Liver (tissue), 9 donors: Measurements from ENCODE around the gene PFKFB3. TPM values are rescaled to one million over a fixed set of nuclear protein-coding genes. Genes with fewer than 3 reads are reported as not detected.

ENCODE experiments used
- DNase-seq: peaks from one replicate; pipeline ENCODE4 v3.0.0-alpha.2; 2017; ENCODE audit warnings: low spot score
- H3K27ac ChIP-seq, 2 donors: one replicate each; pipeline ENCODE4 v1.7.0; 2013; ENCODE audit warnings: inconsistent platforms in 2 of 2, low read length in 2 of 2, control low read depth in 1 of 2, low read depth in 1 of 2, mild to moderate bottlenecking in 1 of 2
- H3K27me3 ChIP-seq, 4 donors: one replicate each; pipeline versions ENCODE4 v1.6.1 to v1.7.0; 2013; ENCODE audit warnings: low read length in 3 of 4, inconsistent platforms in 1 of 4, mild to moderate bottlenecking in 1 of 4, moderate library complexity in 1 of 4; ENCODE audit not compliant: control insufficient read depth in 4 of 4, insufficient read depth in 4 of 4
- H3K36me3 ChIP-seq, 4 donors: one replicate each; pipeline versions ENCODE4 v1.6.1 to v1.7.0; 2013; ENCODE audit warnings: low read length in 3 of 4, mild to moderate bottlenecking in 3 of 4, low read depth in 1 of 4, moderate library complexity in 1 of 4; ENCODE audit not compliant: control insufficient read depth in 4 of 4, insufficient read depth in 3 of 4
- H3K4me1 ChIP-seq, 4 donors: one replicate each; pipeline versions ENCODE4 v1.6.1 to v1.7.0; 2013; ENCODE audit warnings: low read length in 3 of 4, mild to moderate bottlenecking in 3 of 4, moderate library complexity in 1 of 4; ENCODE audit not compliant: control insufficient read depth in 4 of 4, insufficient read depth in 4 of 4
- H3K4me3 ChIP-seq, 3 donors: one replicate each; pipeline versions ENCODE4 v1.6.1 to v1.7.0; 2013; ENCODE audit warnings: low read length in 3 of 3, control low read depth in 1 of 3, low read depth in 1 of 3, mild to moderate bottlenecking in 1 of 3
- H3K9ac ChIP-seq, 2 donors: one replicate each; pipeline ENCODE4 v1.7.0; 2013; ENCODE audit warnings: low read length in 2 of 2, mild to moderate bottlenecking in 2 of 2, moderate library complexity in 2 of 2, control low read depth in 1 of 2, low read depth in 1 of 2
- H3K9me3 ChIP-seq, 4 donors: one replicate each; pipeline versions ENCODE4 v1.6.1 to v1.7.0; 2013; ENCODE audit warnings: low read length in 3 of 4; ENCODE audit not compliant: control insufficient read depth in 4 of 4
- EGR1 ChIP-seq, 2 donors: IDR thresholded peaks; 2 replicates each; pipeline ENCODE4 v1.6.1; 2016 to 2018; ENCODE audit warnings: antibody characterized with exemption in 2 of 2, low read depth in 2 of 2
- FOXA1 ChIP-seq: IDR thresholded peaks from 2 replicates; pipeline ENCODE4 v1.6.1; 2016; ENCODE audit warnings: antibody characterized with exemption
- FOXA2 ChIP-seq: IDR thresholded peaks from 2 replicates; pipeline ENCODE4 v1.6.1; 2016; ENCODE audit warnings: antibody characterized with exemption
- GABPA ChIP-seq, 2 donors: IDR thresholded peaks in 1 of 2; conservative IDR thresholded peaks in 1 of 2; 2 replicates each; pipeline ENCODE4 v1.6.1; 2016; ENCODE audit warnings: antibody characterized with exemption in 2 of 2, mild to moderate bottlenecking in 1 of 2, moderate library complexity in 1 of 2
- HNF4A ChIP-seq, 2 donors: conservative IDR thresholded peaks; 2 replicates each; pipeline ENCODE4 v1.6.1; 2016; ENCODE audit warnings: antibody characterized with exemption in 2 of 2, mild to moderate bottlenecking in 2 of 2
- HNF4G ChIP-seq: IDR thresholded peaks from 2 replicates; pipeline ENCODE4 v1.6.1; 2016; ENCODE audit warnings: antibody characterized with exemption
- JUND ChIP-seq, 2 donors: IDR thresholded peaks; 2 replicates each; pipeline ENCODE4 v1.6.1; 2016; ENCODE audit warnings: antibody characterized with exemption in 2 of 2
- MAX ChIP-seq: IDR thresholded peaks from 2 replicates; pipeline ENCODE4 v1.6.1; 2016; ENCODE audit warnings: antibody characterized with exemption
- NR2F2 ChIP-seq: IDR thresholded peaks from 2 replicates; pipeline ENCODE4 v1.6.1; 2016; ENCODE audit warnings: antibody characterized with exemption
- RAD21 ChIP-seq, 2 donors: IDR thresholded peaks; 2 replicates each; pipeline ENCODE4 v1.6.1; 2016; ENCODE audit warnings: antibody characterized with exemption in 2 of 2, mild to moderate bottlenecking in 2 of 2
- REST ChIP-seq: IDR thresholded peaks from 2 replicates; pipeline ENCODE4 v1.6.1; 2016; ENCODE audit warnings: antibody characterized with exemption, mild to moderate bottlenecking
- RXRA ChIP-seq, 2 donors: IDR thresholded peaks; 2 replicates each; pipeline ENCODE4 v1.6.1; 2017 to 2018; ENCODE audit warnings: antibody characterized with exemption in 2 of 2, mild to moderate bottlenecking in 1 of 2
- SP1 ChIP-seq: IDR thresholded peaks from 2 replicates; pipeline ENCODE4 v1.6.1; 2018; ENCODE audit warnings: antibody characterized with exemption, mild to moderate bottlenecking
- TAF1 ChIP-seq: conservative IDR thresholded peaks from 2 replicates; pipeline ENCODE4 v1.6.1; 2016; ENCODE audit warnings: antibody characterized with exemption, mild to moderate bottlenecking
- YY1 ChIP-seq: IDR thresholded peaks from 2 replicates; pipeline ENCODE4 v1.6.1; 2016; ENCODE audit warnings: antibody characterized with exemption, mild to moderate bottlenecking
- ZBTB33 ChIP-seq: IDR thresholded peaks from 2 replicates; pipeline ENCODE4 v1.6.1; 2016; ENCODE audit warnings: antibody characterized with exemption
- WGBS: extraction: QIAGEN DNeasy Blood & Tissue Kit; methylation state at CpG from one replicate; pipeline ENCODE4 v1.1.7; 2013; 5-methylcytosine and 5-hydroxymethylcytosine counted together
- polyA plus RNA-seq, 2 donors: library from polyadenylated mRNA; stranded (reverse) in 1 of 2; unstranded in 1 of 2; fragments of 200-250 nt in 1 of 2; fragments of >200 nt in 1 of 2; fragmentation: Nextera tagmentation in 1 of 2; extraction: Ambion mirVana in 1 of 2; gene quantifications; one replicate each; pipeline versions ENCODE4 v1.2.1 to v1.2.3, GENCODE V29; 2013 to 2015
- total RNA-seq, 2 donors: library from RNA; depleted of rRNA; stranded (reverse); fragments of >200 nt; gene quantifications; one replicate each; pipeline ENCODE4 v1.2.3, GENCODE V29; 2014
- donor health status: healthy.
- donor health status: healthy.
- donor health status: healthy.
- donor health status: healthy.
- donor health status: healthy.

The PFKFB3 gene
- total and polyA plus RNA-seq, 4 donors, result 1.6 to 9.1 (median 5.8) TPM

GRCh38 chr10:6217611-6218010 is 14.9 kb downstream of the PFKFB3 start:
- TF ChIP-seq HNF4G (no peak), JUND (IDR thresholded peaks at IDR 0.05) (no peak)
- Histone ChIP-seq H3K9me3 (no peaks in the 10 kb centered on the region), H3K27me3 (no peaks in the 10 kb centered on the region), H3K27ac (no peak overlapping the region), H3K9ac (no peak overlapping the region), H3K4me1 (no peaks in the 10 kb centered on the region), H3K4me3 (no peak overlapping the region), H3K36me3 (peaks cover 24 to 69% (median 32%) of the 10 kb centered on the region in 4 donors)
- 77% methylated on average over 3 of the region's 3 CpGs for WGBS
- DNase-seq, result no peak

- H3K27me3 ChIP-seq, result no peaks in the 10 kb centered on the region
- 94% methylated on average over 24 of the region's 24 CpGs for WGBS
- no peak overlapping the region for H3K4me3 ChIP-seq
- peaks cover 25 to 79% (median 35%) of the 10 kb centered on the region in 4 donors for H3K36me3 ChIP-seq
- no peak for TF ChIP-seq TAF1
- no peak for TF ChIP-seq HNF4G
- TF ChIP-seq EGR1 (IDR thresholded peaks at IDR 0.05; ENCODE audit: low read depth in 2 of 2), result no peak
- TF ChIP-seq NR2F2, result no peak
- no peak for TF ChIP-seq SP1
- TF ChIP-seq GABPA (IDR thresholded peaks at IDR 0.05 in 1 of 2, conservative IDR thresholded peaks at IDR 0.05 in 1 of 2), result no peak
- no peak for TF ChIP-seq FOXA1
- TF ChIP-seq MAX, result no peak
- TF ChIP-seq HNF4A (conservative IDR thresholded peaks at IDR 0.05), result no peak
- TF ChIP-seq REST, result no peak
- no peak for TF ChIP-seq RAD21 (IDR thresholded peaks at IDR 0.05)
- no peak for TF ChIP-seq JUND (IDR thresholded peaks at IDR 0.05)
- DNase-seq, result no peak
- no peaks in the 10 kb centered on the region for H3K9me3 ChIP-seq
- H3K4me1 ChIP-seq, result no peaks in the 10 kb centered on the region
- no peak overlapping the region for H3K27ac ChIP-seq
- no peak overlapping the region for H3K9ac ChIP-seq
These were observed 16.2 kb downstream of the PFKFB3 start for GRCh38 chr10:6218692-6219493.

- H3K27ac ChIP-seq, result no peak overlapping the region
- no peaks in the 10 kb centered on the region for H3K4me1 ChIP-seq
- WGBS, result 91% methylated on average over 10 of the region's 10 CpGs
- H3K27me3 ChIP-seq, result no peaks in the 10 kb centered on the region
- DNase-seq, result no peak
- H3K9me3 ChIP-seq, result no peaks in the 10 kb centered on the region
- no peak overlapping the region for H3K9ac ChIP-seq
- H3K4me3 ChIP-seq, result no peak overlapping the region
- H3K36me3 ChIP-seq, result peaks cover 26 to 80% (median 36%) of the 10 kb centered on the region in 4 donors
- TF ChIP-seq FOXA1 (no peak), FOXA2 (no peak), SP1 (no peak), ZBTB33 (no peak), REST (no peak), YY1 (no peak), HNF4G (no peak), NR2F2 (no peak), RXRA (IDR thresholded peaks at IDR 0.05) (no peak), GABPA (IDR thresholded peaks at IDR 0.05 in 1 of 2, conservative IDR thresholded peaks at IDR 0.05 in 1 of 2) (no peak)
These were observed 16.7 kb downstream of the PFKFB3 start for GRCh38 chr10:6219494-6219836.
